ENCODE results near the gene ZNF385C.

Gene ZNF385C

DNA sequence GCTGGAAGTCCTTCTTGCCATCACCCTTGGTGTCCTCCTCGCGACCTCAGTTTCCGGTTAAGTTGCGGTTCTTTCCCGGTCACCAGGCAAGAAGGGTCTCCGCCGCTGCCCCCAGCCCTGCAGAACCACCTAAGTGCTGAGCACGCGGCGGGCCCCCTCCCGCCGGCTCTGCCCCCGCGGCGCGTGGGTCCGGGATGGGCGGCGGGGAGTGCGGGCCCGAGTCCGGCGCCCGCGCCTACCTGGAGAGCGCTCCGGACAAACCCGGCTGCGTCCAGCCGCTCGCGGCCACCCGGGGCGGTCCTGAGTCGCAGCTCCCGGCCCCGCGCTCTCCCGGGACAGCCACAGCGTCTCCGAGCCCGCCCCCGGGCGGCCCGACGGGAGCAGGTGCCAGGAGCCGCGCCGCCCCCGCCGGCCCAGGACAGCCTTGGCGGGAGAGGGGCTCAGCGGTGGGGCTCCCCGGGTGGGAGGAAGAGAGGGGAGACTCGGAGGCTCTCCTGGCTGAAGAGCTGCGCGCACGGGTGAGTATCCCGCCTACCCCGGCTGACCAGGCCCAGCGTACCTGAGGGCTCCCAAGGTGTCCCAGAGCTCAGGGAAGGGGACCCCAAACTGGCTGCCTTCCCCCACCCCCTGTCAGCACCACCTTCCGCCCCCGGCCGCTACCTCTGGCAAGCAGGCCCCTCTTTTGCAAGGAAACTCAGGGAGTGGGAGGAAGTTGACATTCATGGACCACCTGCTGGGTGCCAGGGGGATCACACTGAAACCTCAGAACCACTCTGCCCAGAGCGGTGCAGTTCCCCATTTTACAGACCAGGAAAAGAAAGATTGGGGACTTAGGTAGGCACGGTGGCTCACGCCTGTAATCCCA, 25.7 kb downstream of the ZNF385C start:
- peak; percentile 81 for DNase-seq

DNA sequence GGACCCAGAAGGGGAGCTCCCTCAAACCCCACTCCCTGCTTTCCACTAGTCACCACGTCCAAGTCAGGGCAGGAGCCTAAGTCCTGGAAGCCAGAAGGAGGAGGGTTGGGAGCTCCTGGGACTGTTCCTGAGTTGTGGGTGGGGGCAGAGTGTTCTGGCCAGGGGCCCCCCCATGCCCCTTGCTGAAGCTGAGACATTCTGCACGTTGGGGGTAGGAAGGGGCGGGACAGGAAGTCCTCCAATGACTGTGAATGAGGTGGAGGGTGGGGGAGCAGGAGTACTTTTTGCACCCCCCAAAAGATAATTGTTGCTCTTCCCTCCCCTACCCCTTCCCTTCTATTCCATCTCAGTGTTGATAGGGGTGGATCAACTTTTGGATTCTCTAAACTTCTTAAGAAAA, 26.5 kb downstream of the ZNF385C start:
- DNase-seq = no peak

DNA sequence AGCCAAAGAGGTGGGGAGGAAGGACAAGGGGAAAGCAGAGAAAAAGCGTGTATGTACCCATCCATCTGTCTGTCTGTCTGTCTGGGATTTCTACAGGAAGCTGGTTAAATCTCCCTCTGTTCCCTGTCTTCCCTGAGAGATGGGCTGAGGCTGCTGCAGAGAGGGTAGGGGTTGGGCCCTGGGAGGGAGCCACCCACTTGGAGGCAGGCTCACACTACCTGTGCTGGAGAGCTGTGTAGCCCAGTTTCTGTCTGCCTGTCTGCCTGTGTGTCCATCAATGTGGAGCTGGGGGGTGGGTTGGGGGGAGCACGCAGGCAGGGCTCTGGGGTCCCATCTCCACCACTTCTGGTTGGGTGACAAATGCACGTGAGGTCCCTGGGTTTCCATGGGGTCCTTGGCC, 29.3 kb downstream of the ZNF385C start:
- peak; percentile 70 for DNase-seq

DNA sequence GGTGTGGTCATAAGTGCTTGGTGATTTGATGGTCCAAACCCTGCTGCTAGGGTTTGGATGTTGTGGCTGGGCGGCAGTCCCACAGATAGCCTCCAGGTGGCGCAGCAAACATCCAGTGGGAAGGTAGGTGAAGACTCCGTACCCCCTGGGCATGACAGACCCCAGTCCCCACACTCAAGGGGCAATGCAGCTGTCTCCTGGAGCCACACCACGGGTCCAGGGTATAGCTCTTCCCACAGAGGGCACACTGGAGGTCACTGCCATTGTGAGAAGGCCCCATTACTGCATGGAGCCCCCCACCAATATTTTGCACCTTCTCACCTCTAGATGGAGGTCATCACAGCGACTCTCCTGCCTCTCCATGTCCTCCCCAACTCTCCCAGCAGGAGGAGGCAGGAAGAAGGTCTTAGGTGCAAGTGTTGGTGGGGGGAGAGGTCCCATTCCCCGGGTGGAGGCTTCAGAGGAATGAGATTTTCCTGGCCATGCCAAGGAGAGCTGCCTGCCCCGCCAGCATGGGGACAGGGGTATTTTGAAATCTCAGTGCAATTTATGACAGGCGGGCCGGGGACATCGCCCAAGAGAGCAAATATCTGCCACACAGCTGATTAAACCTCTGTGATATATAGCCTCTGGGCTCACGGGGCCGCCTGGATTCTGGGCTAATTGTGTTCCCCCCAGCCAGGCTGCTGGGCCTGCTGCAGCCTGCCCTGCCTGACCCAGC, 30.7 kb downstream of the ZNF385C start:
- DNase-seq = peak; percentile 86

DNA sequence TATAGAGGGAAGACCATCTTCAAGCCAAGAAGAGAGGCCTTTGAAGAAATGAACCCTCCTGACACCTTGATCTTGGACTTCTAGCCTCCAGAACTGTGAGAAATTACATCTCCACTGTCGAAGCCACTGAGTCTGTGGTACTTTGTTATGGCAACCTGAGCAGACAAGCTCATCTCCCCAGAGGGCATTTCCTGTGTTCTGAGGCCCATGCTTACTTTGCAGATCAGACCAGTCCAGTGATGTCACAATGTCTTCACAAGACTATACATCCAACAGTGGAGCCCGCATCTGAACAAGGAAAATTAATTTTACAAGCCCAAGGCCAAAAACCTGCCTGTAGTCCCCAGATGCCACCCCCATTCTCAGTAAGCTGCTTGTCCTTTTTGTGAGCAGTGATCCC, 33.1 kb downstream of the ZNF385C start:
- DNase-seq = no peak

DNA sequence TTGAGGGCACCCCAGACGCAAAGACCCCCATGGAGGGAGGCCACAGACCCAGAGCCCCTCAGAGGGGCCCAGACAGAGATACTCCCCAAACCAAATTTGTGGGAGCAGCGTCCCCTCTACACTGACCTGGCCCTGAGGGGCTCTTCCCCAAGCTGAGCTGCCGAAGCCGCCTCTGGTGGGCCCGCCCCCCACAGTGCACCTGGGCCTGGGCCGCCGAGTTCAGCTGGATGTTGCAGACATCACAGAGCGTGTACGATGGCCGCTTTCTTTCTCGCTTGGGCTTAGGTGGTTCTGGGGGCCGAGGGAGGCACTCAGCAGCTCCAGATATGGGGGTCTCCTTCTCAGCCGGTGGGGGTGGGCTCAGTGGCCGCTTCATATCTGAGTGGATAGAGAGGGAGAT, 35.6 kb downstream of the ZNF385C start:
- no peak for DNase-seq

DNA sequence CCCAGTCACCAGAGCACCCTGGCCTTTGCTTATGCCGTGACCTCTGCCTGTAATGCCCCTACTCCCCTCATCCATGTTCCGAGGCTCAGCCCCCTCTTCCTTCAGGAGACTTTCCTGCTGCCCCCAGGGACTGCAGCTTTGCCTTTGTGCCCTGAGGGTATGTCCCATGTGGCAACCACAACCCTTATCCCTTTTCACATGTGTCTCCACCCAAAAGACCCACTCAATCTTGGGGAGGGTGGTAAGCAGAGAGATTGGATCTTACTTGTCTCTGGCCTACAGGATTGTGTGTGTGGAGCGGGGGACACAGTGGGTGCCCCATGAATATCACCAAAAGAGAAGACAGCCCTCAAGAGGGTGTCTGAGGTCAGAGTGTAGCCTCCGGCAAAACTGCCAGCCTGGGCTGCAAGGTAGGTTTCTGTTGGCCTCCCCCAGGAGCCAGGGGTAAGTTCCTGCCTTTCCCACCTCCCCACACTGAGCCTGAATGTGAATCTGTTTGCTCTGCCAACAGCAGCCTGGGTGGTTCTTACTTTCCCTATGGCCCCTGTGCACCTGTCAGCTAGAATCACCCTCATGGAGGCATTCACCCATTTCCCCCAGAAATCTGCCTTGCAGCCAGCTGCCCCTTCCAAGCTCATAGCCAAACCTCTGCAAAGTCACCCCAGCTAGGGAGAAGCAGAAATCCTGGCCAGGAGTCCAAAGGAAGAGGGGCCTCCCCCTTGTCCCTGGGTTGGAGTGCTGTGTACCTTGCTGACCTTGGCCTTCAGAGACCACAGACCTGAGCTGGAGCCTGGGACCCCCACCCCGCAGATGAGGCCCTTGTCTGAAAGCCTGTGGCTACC, 36.4 kb downstream of the ZNF385C start:
- no peak for DNase-seq

DNA sequence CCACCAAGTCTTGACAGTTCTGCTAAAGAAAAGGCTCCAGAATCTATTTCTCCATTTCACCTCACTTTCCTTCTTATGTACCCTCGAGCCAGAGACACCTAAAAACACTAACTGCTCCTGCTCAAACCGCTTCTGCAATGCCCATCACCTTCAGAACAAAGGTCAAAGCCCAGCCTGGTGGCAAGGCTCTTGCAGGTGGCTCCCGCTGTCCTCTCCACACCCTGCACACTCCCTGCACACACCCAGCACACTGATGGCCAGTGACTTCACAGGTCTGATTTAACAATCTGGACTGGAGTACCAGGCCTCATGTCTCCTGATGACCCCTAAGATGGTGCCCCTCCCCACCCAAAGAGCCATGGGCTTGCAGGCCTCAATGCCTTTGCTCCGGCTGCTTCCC, 38.0 kb downstream of the ZNF385C start:
- no peak for DNase-seq

DNA sequence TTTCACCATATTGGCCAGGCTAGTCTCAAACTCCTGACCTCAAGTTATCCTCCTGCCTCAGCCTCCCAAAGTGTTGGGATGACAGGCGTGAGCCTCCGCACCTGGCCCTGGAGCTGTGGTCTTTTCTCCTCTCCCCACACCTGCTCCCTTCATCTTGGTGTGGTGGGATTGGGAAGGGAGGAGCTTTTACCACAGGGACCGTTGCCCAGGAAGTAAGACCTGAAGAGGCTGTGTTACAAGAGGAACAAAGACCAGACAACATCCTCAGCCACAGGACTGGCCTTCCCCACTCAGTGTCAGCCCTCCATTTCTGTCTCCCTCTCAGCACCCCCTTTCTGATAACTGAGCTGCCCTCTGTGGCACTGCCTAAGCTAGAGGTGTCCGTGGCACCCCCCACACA, 38.5 kb downstream of the ZNF385C start:
- no peak for DNase-seq

DNA sequence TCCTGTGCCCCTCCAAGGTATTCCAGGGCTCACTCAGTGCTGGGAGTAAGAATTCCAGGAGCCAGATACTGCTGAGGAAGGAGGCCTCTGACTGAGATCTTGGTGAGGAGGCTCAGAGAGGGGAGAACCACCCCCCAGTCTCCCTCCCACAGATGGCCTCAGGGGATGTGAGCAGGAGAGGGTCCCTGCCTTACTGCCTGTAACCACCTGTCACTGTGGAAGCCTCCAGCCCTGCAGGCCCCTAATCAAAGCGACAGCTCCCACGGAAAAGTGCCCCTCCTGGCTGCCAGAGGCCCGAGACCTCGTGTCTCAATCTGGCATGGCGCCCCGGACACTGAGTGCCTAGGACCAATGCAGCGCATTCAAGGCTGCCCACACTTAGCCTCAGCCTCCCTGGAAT, 40.2 kb downstream of the ZNF385C start:
- DNase-seq = no peak

DNA sequence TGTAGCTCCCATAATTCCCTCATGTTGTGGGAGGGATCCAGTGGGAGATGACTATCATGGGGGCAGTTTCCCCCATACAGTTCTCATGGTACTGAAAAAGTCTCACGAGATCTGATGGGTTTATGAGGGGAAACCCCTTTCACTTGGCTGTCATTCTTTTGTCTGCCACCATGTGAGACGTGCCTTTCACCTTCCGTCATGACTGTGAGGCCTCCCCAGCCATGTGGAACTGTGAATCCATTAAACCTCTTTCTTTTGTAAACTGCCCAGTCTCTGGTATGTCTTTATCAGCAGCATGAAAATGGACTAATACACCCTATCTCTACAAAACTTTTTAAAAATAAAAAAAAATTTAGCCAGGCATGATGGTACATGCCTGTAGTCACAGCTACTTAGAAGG, 41.6 kb downstream of the ZNF385C start:
- no peak for DNase-seq

DNA sequence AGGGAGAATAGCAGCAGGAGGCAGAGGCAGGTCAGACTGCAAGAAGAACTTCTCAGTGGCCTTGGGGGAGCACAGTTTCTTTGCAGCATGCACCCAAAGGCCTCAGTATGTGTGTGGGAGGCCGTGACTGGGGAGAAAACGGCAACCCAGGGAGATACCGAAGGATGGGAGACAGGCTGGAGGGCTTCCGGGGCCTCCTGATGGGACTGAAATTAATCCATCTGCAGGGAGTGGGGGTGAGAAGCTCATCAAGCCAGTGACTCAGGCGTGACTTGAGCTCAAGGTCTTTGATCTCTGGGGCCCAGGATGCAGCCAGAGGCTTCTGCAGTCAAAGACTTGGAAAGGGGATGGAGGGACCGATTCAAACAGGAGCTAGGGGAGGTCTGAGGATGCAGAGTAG, 42.8 kb downstream of the ZNF385C start:
- DNase-seq = peak; percentile 78

DNA sequence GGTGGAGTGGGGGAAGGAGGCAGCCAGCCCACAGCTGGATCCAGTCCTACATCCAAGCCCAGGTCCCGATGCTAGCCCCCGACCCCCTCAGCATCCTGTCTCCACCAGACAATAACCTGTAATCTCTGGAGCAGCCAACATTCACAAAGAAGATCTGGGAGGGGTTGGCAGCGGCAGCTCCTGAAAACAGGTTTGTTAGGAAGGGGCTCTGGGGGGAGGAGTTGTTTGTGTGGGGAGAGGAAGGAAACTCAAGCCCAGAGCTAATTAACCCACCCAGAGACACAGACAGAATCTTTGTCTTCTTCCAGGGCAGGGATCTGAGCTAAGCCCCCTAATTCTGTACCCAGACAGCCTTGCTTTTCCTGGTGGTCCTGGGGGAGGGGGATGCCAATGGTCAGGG, 43.2 kb downstream of the ZNF385C start:
- no peak for DNase-seq

DNA sequence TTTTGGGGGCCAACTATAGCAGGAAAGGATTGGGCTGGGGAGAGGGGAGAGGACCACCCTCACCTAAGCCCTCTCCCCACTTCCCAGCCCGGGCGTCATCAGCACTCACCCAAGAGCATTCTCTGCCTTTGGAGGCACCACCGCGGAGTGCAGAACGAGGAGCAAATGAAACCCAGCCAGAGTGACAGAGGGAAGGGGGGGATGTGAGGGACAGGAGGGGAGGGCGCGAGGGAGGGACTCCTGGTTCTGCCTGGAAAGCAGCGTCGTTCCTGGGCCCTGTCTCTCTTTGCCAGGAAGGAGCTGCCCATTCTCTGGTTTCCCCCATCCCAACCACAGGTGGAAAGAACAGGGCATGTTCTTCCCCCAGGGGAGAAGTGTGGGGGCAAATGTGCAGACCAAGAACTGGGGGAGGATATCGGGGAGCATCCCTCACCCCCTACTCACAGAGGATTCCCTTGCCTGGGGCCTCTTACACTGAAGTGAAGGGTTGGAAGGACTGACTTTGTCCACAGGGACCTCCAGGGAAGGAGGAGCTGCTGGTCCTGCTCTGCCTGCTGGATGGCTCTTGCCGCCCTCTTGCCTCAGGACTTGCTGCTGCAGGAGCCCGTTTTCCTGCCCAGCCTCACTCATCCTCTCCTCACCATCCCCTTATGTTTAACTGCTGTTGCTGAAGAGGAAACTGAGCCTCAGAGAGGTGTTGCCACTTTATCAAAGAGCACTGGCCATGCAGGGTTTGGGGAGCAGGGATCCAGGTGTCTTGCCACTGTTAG, 44.4 kb downstream of the ZNF385C start:
- DNase-seq = no peak

DNA sequence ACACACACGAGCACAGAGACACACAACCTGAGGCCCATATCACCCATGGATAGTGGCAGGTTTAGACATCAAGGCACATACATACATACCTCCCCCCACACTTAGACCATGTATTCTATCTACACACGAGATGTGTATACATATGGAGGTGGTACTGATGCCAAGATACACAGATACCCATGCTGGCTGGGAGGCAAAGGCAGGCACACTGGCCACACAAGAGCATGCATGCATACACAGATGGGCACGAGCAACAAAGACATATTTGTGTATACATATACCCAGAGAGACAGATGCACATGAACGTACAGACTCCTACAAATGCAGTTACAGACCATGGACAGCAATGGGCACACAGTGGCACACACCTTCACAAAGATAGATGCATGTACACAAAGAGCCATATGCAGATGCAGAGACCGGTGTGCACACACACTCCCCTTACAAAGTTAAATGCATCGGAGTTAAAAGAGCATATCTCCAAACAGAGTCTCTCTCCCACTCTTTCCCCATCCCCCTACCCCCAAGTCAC, 45.9 kb downstream of the ZNF385C start:
- DNase-seq = no peak

DNA sequence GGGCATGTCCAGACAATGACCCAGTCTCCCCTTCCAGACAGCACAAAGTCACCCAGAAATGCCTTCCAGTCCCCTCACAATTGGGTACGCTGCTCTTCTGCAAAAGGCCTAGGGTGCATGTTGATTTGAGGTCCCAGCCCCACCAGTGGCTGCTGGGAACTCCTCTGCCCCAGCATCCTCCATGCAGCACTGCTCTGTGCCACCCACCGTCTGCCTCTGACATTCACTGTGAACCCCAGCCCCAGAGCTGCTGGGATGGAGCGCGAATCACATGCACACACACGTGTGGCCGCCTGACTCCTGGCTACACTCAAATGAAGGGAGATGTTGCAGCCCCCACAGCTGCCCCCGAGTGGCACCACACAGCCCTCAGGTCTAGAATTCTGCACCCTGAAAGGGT, 46.6 kb downstream of the ZNF385C start:
- no peak for DNase-seq

DNA sequence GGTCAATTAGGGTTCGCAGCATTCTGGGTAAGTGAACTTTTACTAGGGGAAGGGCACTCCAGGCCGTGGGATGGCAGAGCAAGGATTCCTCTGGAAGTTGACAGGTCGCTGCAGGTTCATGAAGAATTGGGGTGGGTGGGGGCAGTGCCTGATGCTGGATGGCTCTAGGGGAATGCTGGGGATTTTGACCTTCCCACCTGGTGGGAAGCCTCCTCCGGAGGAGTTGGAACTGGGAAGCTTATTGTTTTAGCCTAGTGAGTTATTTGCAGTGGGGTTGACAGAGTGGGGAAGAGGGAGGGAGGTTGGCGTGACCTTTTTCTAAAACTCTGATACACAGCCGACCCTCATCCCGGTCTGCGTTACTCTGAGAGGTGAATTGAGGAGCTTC, 47.3 kb downstream of the ZNF385C start:
- no peak for DNase-seq

DNA sequence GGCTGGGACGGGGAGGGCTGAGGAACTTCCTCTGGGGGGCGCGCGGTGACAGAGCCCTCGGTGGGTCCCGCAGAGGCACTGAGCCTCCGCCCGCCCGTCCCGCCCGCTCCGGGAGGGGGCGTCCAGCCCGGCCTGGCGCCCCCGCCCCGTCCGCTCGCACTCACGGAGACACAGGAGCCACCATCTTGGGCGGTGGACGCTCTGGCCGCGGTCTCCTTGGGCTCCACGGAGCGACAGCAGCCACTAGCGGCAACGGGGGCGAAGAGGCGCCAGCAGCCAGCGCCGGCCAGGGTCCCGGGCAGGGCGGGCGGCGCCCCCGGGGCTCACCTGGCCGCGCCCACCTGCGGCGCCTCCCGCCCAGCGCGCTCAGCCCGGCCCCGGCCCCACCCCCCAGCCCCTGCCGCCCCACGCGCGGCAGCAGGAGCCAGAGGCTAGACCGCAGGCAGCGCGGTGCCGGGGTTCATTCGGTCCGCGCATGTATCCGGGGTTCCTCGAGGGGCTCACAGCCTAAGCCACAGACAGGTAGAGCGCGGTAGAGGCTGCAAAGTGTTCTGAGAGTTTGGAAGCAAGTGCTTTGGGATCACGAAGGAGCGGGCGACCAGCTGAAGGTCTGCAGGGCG, 47.8 kb downstream of the ZNF385C start, which contains the start of gene C17orf113:
Gene C17orf113, minus strand, starts transcription at position 209 of the 620 bp plus-strand sequence. CDS start 7,225 bp downstream, outside the sequence.
- DNase-seq = peak; percentile 88

DNA sequence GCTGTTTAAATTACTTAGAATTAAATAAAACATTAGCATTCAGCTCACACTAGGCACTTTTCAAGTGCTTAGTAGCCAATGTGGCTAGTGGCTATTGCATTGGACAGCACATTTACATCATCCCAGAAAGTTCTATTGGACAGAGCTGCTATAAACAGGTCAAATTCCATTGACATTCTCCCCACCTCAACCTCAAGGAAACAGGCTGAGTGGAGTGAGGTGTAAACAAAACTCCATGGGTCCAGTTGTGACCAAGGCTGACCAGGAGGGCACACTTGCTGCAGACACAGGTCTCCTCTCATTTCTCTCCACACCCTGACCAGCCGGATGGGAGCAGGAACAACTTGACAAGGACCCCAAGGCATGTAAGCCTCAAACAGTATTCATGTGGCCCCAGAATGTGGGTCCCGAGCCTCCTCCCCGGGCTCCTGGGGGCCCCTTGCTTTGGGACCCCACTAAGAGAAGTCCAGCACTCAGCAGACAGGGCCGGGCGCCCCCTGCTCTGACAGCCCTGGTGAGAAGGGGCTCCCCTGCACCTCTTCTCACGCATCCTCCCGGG, 48.4 kb downstream of the ZNF385C start:
- DNase-seq = no peak

DNA sequence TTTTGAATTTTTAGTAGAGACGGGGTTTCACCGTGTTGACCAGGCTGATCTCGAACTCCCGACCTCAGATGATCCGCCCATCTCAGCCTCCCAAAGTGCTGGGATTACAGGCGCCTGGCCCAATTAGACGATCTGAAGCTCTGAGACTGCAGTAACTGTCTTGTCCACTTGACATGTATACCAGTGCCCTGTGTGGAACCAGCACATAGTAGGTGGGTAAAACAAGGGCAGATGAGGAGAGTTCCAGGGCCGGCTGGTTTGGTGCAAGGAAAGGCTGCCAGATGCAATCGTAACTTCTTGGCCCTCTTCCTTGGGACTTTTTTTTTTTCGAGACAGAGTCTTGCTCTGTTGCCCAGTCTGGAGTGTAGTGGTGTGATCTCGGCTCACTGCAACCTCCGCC, 50.9 kb downstream of the ZNF385C start:
- no peak for DNase-seq

DNA sequence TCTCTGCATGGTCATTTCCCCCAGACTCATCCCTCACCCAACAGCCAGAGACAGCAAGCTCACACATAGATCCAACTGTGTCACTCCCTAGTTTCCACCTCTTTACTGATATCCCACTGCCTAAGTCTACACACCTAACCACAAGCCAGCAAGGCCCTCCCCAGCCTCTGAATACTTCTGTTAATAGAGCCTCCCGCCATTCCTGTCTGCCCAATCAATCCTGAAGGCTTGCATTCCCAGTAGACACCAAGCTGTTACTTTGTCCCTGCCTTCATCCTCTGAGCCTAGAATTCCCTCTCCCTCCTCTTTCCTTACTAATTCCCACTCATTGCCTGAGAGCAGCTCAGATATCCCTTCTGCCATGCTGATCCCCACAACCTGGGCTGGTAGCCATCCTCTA, 52.6 kb downstream of the ZNF385C start:
- no peak for DNase-seq

Data from islet precursor cell (in vitro differentiated cells).